GM12892 (cell line): ENCODE results near the gene SLC22A12.

Experiments used
- POLR2A ChIP-seq: IDR thresholded peaks from 2 replicates; pipeline ENCODE4 v1.6.1; 2011; ENCODE audit warnings: low read depth, low read length, control low read depth
- POLR2AphosphoS5 ChIP-seq: IDR thresholded peaks from 2 replicates; pipeline ENCODE4 v1.6.1; 2011; ENCODE audit warnings: low read depth, low read length, control low read depth
- TAF1 ChIP-seq: IDR thresholded peaks from 2 replicates; pipeline ENCODE4 v1.6.1; 2011; ENCODE audit warnings: low read depth, mild to moderate bottlenecking, control low read depth, low read length, borderline replicate concordance

DNA sequence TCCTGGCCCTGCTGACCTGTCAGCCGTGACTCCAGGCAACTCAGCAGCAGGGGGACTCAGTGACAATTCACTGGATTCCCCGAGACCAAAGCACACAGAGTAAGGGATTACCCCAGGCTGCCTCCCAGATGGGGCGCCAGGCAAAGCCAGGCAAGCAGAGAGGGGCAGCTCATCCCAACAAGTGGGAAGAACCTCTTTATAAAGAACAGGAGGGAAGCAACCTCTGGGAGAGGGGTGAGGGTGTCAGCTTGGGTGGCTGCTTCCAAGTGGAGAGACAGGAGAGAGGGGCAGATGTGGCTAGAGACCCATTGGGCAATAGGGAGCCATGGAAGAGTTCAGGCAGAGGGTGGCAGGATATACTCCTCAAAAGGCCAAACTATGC lies 1.2 kb downstream of the SLC22A12 start:
- TF ChIP-seq POLR2A (no peak), POLR2AphosphoS5 (no peak), TAF1 (no peak)
